Ascending aorta (tissue), 2 donors: ENCODE data around the gene TMOD1. TPM values are rescaled to one million over a fixed set of nuclear protein-coding genes. Genes with fewer than 3 reads are reported as not detected.

Experiments used
- DNase-seq, 2 donors: peaks; one replicate each; pipeline ENCODE4 v3.0.0-alpha.2; 2019; ENCODE audit warnings: low spot score in 2 of 2
- H3K27ac ChIP-seq, 2 donors: fragments of 200-600 bp; sonication (generic); one replicate each; pipeline ENCODE4 v1.5.1; 2016 to 2017; ENCODE audit warnings: mild to moderate bottlenecking in 1 of 2
- H3K27me3 ChIP-seq: fragments of 200-600 bp; sonication (generic); one replicate; pipeline ENCODE4 v1.5.1; 2017
- H3K36me3 ChIP-seq, 2 donors: fragments of 200-600 bp; sonication (generic); one replicate each; pipeline ENCODE4 v1.5.1; 2016
- H3K4me1 ChIP-seq, 2 donors: fragments of 200-600 bp; sonication (generic); one replicate each; pipeline ENCODE4 v1.5.1; 2016 to 2017; ENCODE audit warnings: mild to moderate bottlenecking in 1 of 2
- H3K4me3 ChIP-seq, 2 donors: fragments of 200-600 bp; sonication (generic); one replicate each; pipeline ENCODE4 v1.5.1; 2016 to 2017; ENCODE audit warnings: mild to moderate bottlenecking in 1 of 2
- H3K9me3 ChIP-seq, 2 donors: fragments of 200-600 bp; sonication (generic); one replicate each; pipeline ENCODE4 v1.5.1; 2016
- intact Hi-C: fragments of 100-400 bp; cut with DNase I; formaldehyde crosslinking; loops from one replicate; pipeline ENCODE4 v1.15.1; 2023
- total RNA-seq: library from RNA; depleted of rRNA; stranded (reverse); fragments of >200 nt; gene quantifications from one replicate; pipeline ENCODE4 v1.1.0, GENCODE V29; 2016
- TF ChIP-seq, protein P1 (sequence below), 3 experiments: fragments of 200-600 bp in 2 of 3; fragments of 450-650 bp in 1 of 3; sonication (generic) in 2 of 3; IDR thresholded peaks; one replicate each; pipeline ENCODE4 v1.5.1; 2016 to 2019; ENCODE audit warnings: antibody characterized with exemption in 3 of 3, mild to moderate bottlenecking in 1 of 3, moderate library complexity in 1 of 3

TMOD1 gene
- total RNA-seq, 1 donor from 2014 or later: 17.1 TPM

DNA sequence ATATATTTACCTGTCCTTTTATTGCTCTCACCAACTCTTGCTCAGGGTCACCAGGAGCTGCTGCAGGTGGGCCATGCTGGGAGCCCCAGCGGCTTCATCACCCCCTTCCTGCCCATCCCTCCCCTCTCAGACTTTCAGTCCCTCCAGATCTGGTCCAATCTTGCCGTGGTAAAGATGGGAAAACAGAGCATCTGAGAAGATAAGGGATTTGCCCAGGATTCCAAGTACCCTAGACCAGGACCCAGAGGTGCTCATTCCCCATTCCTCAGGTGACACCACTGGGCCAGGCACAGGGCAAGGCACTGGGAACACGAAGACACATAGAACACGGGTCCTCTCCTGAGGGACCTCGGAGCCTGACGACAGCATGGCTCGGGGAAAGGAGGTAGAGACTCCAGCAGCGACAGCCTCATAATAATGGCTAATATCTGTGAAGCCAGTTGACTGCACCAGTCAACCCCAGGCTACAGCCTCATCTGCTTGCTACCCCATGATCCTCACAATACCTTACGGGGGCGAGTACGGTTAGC lies 18.0 kb downstream of the TMOD1 start:
- H3K9me3 ChIP-seq: no peaks in the 10 kb centered on the region
- intact Hi-C loops: loop anchor here (5.0 kb wide), 1 partner anchor 38 kb away; no protein-coding TSS in a partner anchor
- H3K4me1 ChIP-seq: peaks cover 3 to 16% of the 10 kb centered on the region in 2 donors
- H3K27ac ChIP-seq: peak overlapping the region; percentile 86 to 87
- peak in 1 of 2 donors; percentile 54 for DNase-seq
- no peaks in the 10 kb centered on the region for H3K27me3 ChIP-seq
- TF ChIP-seq, protein P1, sequence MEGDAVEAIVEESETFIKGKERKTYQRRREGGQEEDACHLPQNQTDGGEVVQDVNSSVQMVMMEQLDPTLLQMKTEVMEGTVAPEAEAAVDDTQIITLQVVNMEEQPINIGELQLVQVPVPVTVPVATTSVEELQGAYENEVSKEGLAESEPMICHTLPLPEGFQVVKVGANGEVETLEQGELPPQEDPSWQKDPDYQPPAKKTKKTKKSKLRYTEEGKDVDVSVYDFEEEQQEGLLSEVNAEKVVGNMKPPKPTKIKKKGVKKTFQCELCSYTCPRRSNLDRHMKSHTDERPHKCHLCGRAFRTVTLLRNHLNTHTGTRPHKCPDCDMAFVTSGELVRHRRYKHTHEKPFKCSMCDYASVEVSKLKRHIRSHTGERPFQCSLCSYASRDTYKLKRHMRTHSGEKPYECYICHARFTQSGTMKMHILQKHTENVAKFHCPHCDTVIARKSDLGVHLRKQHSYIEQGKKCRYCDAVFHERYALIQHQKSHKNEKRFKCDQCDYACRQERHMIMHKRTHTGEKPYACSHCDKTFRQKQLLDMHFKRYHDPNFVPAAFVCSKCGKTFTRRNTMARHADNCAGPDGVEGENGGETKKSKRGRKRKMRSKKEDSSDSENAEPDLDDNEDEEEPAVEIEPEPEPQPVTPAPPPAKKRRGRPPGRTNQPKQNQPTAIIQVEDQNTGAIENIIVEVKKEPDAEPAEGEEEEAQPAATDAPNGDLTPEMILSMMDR (IDR thresholded peaks at IDR 0.05): no peak
- H3K4me3 ChIP-seq: peak overlapping the region in 1 of 2 donors; percentile 24
- H3K36me3 ChIP-seq: peaks cover under 1 to 2% of the 10 kb centered on the region in 2 donors

DNA sequence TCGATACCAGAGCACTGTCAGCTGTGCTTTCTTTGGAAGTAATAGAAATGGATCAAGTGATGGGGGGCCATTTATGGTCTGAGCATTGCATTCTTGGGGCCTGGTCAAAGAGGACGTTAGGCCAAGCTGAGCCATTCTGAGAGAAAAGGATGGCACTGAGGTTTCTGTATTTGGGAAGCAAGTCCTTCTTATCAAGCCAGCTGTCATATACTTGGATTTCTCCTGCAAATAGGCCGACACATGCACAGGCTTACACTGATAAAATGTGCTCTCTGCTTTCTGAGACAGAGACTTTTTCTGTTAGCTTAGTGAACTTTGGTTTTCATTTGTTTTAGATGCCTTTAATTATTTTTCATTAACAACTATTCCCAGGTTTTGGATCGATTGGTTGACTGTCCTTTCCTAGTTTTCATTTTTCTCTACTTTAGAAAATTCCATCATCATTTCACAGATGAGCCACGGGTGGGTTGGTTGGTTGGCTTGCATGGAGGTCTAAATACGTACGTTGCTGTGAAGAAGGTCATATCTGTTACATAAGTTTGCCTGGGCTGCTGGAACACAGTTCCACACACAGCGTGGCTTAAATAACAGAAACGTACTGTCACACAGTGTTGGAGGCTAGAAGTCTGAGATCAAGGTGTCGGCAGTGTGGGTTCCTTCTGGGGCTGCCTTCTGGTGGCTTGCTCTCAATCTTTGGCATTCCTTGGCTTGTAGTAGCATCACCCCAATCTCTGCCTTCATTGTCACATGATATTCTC lies 20.3 kb downstream of the TMOD1 start:
- intact Hi-C loops: no loop called here
- no peaks in the 10 kb centered on the region for H3K9me3 ChIP-seq
- no peaks in the 10 kb centered on the region for H3K27me3 ChIP-seq
- peaks cover 10 to 23% of the 10 kb centered on the region in 2 donors for H3K36me3 ChIP-seq
- TF ChIP-seq, protein P1 (IDR thresholded peaks at IDR 0.05): no peak
- no peak overlapping the region for H3K27ac ChIP-seq
- no peak overlapping the region for H3K4me3 ChIP-seq
- H3K4me1 ChIP-seq: peaks cover 3 to 16% of the 10 kb centered on the region in 2 donors
- peak in 1 of 2 donors; percentile 25 for DNase-seq

DNA sequence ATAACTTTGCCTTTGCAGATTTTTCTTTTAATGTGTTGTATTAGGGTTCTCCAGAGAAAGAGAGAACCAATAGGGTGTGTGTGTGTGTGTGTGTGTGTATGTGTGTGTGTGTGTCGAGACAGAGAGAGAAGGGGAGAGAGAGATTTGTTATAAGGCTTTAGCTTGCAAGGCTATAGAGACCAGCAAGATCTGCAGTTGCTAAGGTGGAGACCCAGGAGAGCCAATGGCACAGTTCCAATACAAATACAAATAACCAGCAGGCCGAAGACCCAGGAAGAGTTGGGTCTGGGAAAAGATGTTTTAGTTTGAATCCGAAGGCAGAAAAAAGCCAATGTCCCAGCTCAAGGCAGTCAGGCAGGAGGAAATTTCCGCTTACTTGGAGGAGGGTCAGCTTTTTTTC lies 23.0 kb downstream of the TMOD1 start:
- Histone ChIP-seq H3K36me3 (peaks cover 23 to 41% of the 10 kb centered on the region in 2 donors), H3K9me3 (no peaks in the 10 kb centered on the region), H3K27me3 (no peaks in the 10 kb centered on the region), H3K4me1 (peaks cover 5 to 21% of the 10 kb centered on the region in 2 donors), H3K27ac (no peak overlapping the region), H3K4me3 (no peak overlapping the region)
- intact Hi-C loops: no loop called here
- DNase-seq: no peak
- TF ChIP-seq, protein P1 (IDR thresholded peaks at IDR 0.05): no peak

DNA sequence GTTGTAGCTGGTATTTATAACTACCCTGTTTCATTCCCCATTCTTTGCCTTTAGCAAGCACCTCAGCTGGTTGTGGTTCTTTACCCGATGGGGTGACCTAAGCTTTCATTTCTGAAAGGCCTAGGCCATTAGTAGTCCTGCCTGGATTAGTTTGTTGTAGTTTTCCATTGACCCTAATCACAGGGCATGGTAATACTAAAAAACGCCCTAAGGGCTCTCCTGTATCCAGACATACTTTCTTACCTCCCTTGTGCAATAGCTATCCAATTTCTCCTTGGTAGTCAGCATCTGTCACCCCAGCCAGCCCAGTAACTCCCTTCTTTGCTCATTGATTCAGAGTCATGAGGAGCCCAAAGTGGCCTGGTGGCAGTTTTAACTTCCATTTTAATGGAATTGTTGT lies 24.0 kb downstream of the TMOD1 start:
- no peaks in the 10 kb centered on the region for H3K9me3 ChIP-seq
- TF ChIP-seq, protein P1 (IDR thresholded peaks at IDR 0.05): no peak
- peaks cover 23 to 41% of the 10 kb centered on the region in 2 donors for H3K36me3 ChIP-seq
- H3K4me1 ChIP-seq: peaks cover 5 to 24% of the 10 kb centered on the region in 2 donors
- no peak for DNase-seq
- intact Hi-C loops: no loop called here
- H3K4me3 ChIP-seq: no peak overlapping the region
- H3K27ac ChIP-seq: no peak overlapping the region
- no peaks in the 10 kb centered on the region for H3K27me3 ChIP-seq

DNA sequence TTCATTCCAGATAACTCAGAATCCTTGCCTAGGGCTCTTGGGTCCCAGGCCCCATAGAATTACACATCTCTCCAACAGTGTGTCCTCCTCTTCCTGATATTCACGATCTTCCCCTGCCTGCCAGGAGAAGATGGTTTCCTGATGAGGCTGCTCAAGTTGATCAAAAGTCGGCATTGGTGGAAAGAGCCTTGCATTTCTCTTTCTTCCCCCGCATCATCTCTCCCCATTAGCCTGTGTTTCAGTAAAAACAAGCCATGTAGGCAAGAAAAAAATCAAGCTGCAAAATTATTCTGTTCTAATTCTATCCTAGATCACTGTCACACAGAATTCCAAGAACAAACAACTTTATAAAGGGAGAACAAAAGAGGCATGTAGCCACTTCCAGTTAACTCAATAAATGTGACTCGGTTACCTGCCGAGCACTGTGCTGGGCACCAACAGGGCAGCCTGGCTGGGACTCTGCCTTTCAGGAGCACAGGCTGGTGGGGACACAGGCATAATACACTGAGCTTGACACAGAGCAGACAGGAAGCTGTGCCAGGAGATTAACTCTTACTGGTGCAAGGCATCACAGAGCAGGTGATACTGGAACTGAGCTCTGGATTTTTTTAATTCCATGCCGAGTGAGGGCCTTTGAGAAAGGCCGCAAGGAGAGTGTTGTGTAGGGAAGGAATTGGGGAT lies 25.6 kb downstream of the TMOD1 start:
- no peak overlapping the region for H3K27ac ChIP-seq
- intact Hi-C loops: no loop called here
- H3K4me3 ChIP-seq: no peak overlapping the region
- H3K9me3 ChIP-seq: no peaks in the 10 kb centered on the region
- H3K27me3 ChIP-seq: no peaks in the 10 kb centered on the region
- H3K36me3 ChIP-seq: peaks cover 23 to 45% of the 10 kb centered on the region in 2 donors
- no peak for DNase-seq
- peaks cover 5 to 24% of the 10 kb centered on the region in 2 donors for H3K4me1 ChIP-seq
- TF ChIP-seq, protein P1 (IDR thresholded peaks at IDR 0.05): no peak
